T-cell (primary cell): ENCODE results near the gene LSAMP. TPM values are rescaled to one million over a fixed set of nuclear protein-coding genes. Genes with fewer than 3 reads are reported as not detected.

Experiments
- ATAC-seq, 4 experiments: fragments of 200-7000 bp in 3 of 4; fragments of 150-1000 bp in 1 of 4; cut with Tn5 transposase; replicated peaks in 1 of 4; 1 replicate in 3 of 4; 2 replicates in 1 of 4; pipeline ENCODE4 v1.10.0; 2021; ENCODE audit warnings: moderate library complexity in 3 of 4, mild to moderate bottlenecking in 2 of 4, moderate number of reproducible peaks in 1 of 4
- CTCF ChIA-PET, 2 donors: fragments of 300-600 bp; sonication (Branson Sonifier 250); formaldehyde crosslinking; loops; one replicate each; lab custom pipeline; 2022; ENCODE audit warnings: antibody characterized with exemption in 2 of 2; lab: Charles Lee
- POLR2A ChIA-PET, 2 donors: fragments of 300-600 bp; sonication (Branson Sonifier 250); formaldehyde crosslinking; loops; one replicate each; lab custom pipeline; 2022; ENCODE audit warnings: antibody characterized with exemption in 2 of 2; lab: Charles Lee
- DNase-seq, 35 experiments: peaks; one replicate each; pipeline versions ENCODE4 v3.0.0 to v3.0.0-alpha.2; 2013 to 2023
- H3K27ac ChIP-seq: one replicate; pipeline ENCODE4 v1.5.1; 2013; ENCODE audit warnings: low read length
- H3K27me3 ChIP-seq, 2 experiments: replicated peaks in 1 of 2; 1 replicate in 1 of 2; 2 replicates in 1 of 2; pipeline versions ENCODE4 v1.6.1 to v1.7.0; 2013; ENCODE audit warnings: low read length in 1 of 2, mixed read lengths in 1 of 2; ENCODE audit not compliant: control insufficient read depth in 2 of 2, insufficient read depth in 2 of 2; ENCODE audit errors: extremely low read depth in 1 of 2
- H3K36me3 ChIP-seq, 2 donors: 1 replicate in 1 of 2; 2 replicates in 1 of 2; pipeline versions ENCODE4 v1.6.1 to v1.7.0; 2013; ENCODE audit warnings: low read length in 1 of 2; ENCODE audit not compliant: control insufficient read depth in 2 of 2, insufficient read depth in 1 of 2; ENCODE audit errors: extremely low read depth in 1 of 2
- H3K4me1 ChIP-seq, 2 experiments: 1 replicate in 1 of 2; 2 replicates in 1 of 2; pipeline versions ENCODE4 v1.6.1 to v1.7.0; 2013; ENCODE audit warnings: low read length in 2 of 2, mixed read lengths in 1 of 2; ENCODE audit not compliant: insufficient read depth in 2 of 2, control insufficient read depth in 1 of 2; ENCODE audit errors: extremely low read depth in 1 of 2
- H3K4me3 ChIP-seq, 2 donors: 1 replicate in 1 of 2; 2 replicates in 1 of 2; pipeline versions ENCODE4 v1.5.1 to v1.7.0; 2013; ENCODE audit warnings: mild to moderate bottlenecking in 2 of 2, low read length in 1 of 2, moderate library complexity in 1 of 2; ENCODE audit not compliant: control insufficient read depth in 1 of 2; ENCODE audit errors: extremely low read depth in 1 of 2
- H3K9me3 ChIP-seq: 2 replicates; pipeline ENCODE4 v1.7.0; 2013
- H3K27ac Mint-ChIP-seq, 2 donors: one replicate each; pipeline ENCODE4 v1.8.0; 2020 to 2021; ENCODE audit warnings: mild to moderate bottlenecking in 2 of 2, mixed read lengths in 2 of 2
- H3K27me3 Mint-ChIP-seq, 2 donors: one replicate each; pipeline ENCODE4 v1.8.0; 2021 to 2022; ENCODE audit warnings: mixed read lengths in 2 of 2
- H3K36me3 Mint-ChIP-seq: one replicate; pipeline ENCODE4 v1.8.0; 2021; ENCODE audit warnings: mixed read lengths
- H3K4me1 Mint-ChIP-seq, 3 donors: one replicate each; pipeline ENCODE4 v1.8.0; 2020 to 2022; ENCODE audit warnings: mixed read lengths in 3 of 3, mild to moderate bottlenecking in 1 of 3
- H3K4me3 Mint-ChIP-seq, 3 donors: one replicate each; pipeline ENCODE4 v1.8.0; 2020 to 2022; ENCODE audit warnings: mild to moderate bottlenecking in 3 of 3, mixed read lengths in 3 of 3, moderate library complexity in 3 of 3
- H3K9me3 Mint-ChIP-seq, 3 donors: one replicate each; pipeline ENCODE4 v1.8.0; 2020 to 2022; ENCODE audit warnings: mixed read lengths in 3 of 3
- WGBS: methylation state at CpG from one replicate; pipeline ENCODE4 v1.1.5; 2013; ENCODE audit warnings: missing lambda C conversion rate; ENCODE audit not compliant: insufficient coverage; 5-methylcytosine and 5-hydroxymethylcytosine counted together
- total RNA-seq, 35 experiments: library from RNA in 6 of 35; stranded (reverse) in 6 of 35; fragments of 120-200 nt in 1 of 35; gene quantifications; one replicate each; pipeline versions ENCODE4 v1.2.1 to v1.2.4 and lab custom pipeline; 2013 to 2026

LSAMP gene
- total RNA-seq, 5 donors from 2014 or later (not counting 1 experiment from before 2014, with no cell fraction given), result 0.03 to 0.28 (median 0.06) TPM; not detected in 2

GRCh38 chr3:116340680-116341216, 104.5 kb downstream of the LSAMP start:
- H3K36me3 Mint-ChIP-seq, result no peaks in the 10 kb centered on the region
- CTCF ChIA-PET, result no interaction called here
- no peak for ATAC-seq

DNA sequence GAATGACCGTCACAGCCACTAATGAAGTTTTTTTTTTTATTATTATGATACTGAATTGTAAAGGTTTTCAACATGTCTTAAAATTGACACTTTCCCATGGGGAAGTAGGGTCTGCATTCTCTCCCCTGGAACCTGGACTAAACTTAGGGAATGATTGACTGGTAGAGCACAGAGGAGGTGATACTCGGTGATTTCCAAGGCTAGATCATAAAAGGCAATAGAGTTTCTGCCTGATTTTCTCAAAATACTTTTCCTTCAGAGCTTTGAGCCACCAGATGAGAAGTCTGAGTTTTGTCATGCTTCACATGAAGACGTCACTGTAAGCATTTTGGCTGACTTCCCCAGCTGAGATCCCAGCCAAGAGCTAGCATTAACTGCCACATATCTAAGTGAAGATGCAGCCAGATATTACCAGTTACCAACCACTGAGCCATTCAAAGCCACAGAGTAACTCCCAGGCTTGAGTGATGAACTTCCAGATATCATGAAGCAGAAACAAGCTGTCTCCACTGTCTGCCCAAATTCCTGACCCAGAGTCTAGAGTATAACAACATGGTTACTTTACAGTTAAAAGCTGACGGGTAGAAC, 105.8 kb downstream of the LSAMP start:
- POLR2A ChIA-PET, result no interaction called here
- no peaks in the 10 kb centered on the region for H3K27me3 ChIP-seq
- DNase-seq (no peak), ATAC-seq (no peak)
- CTCF ChIA-PET, result no interaction called here
- no peaks in the 10 kb centered on the region for H3K36me3 ChIP-seq
- no peak overlapping the region for H3K27ac ChIP-seq
- Mint-ChIP-seq H3K4me3 (no peak overlapping the region), H3K27me3 (no peaks in the 10 kb centered on the region), H3K36me3 (no peaks in the 10 kb centered on the region), H3K9me3 (peaks cover 2 to 10% (median 6%) of the 10 kb centered on the region in 3 donors), H3K4me1 (no peaks in the 10 kb centered on the region), H3K27ac (no peak overlapping the region)
- H3K4me3 ChIP-seq, result no peak overlapping the region
- 61% methylated on average over 2 of the region's 4 CpGs for WGBS
- H3K9me3 ChIP-seq, result no peaks in the 10 kb centered on the region
- H3K4me1 ChIP-seq, result no peaks in the 10 kb centered on the region

More at GRCh38 chr3:116340680-116341216, 104.5 kb downstream of the LSAMP start:
- H3K9me3 Mint-ChIP-seq, result peaks cover 3 to 11% (median 4%) of the 10 kb centered on the region in 3 donors
- no peaks in the 10 kb centered on the region for H3K36me3 ChIP-seq
- no peak overlapping the region for H3K4me3 ChIP-seq
- no peak overlapping the region for H3K4me3 Mint-ChIP-seq
- H3K4me1 Mint-ChIP-seq, result no peaks in the 10 kb centered on the region
- H3K27ac ChIP-seq, result no peak overlapping the region
- no peak for DNase-seq
- H3K27ac Mint-ChIP-seq, result no peak overlapping the region
- no peaks in the 10 kb centered on the region for H3K27me3 ChIP-seq
- H3K9me3 ChIP-seq, result no peaks in the 10 kb centered on the region
- H3K27me3 Mint-ChIP-seq, result no peaks in the 10 kb centered on the region
- no peaks in the 10 kb centered on the region for H3K4me1 ChIP-seq
- WGBS, result 20% methylated on average over 1 of the region's 1 CpG
- POLR2A ChIA-PET, result no interaction called here

DNA sequence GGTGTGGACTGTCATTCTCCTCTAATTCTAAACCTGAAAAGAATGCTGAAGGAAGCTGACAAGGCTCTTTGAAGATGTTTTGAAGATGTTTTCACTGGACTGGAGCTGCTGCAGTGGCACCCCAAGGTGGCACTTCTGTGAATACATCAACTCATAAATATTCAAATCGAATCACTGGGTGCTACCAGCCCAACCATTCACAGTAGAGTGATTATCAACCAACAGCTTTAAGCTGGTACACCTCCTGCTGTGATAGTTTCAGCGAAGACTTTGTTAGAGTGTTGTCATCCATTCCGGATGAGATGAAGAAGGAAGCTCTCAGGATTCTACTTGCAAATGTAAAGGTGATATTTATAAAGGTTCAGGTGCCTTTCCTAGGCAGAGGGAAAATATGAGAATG, 106.6 kb downstream of the LSAMP start:
- WGBS, result no CpG with 5 or more reads among the region's 3 CpGs

DNA sequence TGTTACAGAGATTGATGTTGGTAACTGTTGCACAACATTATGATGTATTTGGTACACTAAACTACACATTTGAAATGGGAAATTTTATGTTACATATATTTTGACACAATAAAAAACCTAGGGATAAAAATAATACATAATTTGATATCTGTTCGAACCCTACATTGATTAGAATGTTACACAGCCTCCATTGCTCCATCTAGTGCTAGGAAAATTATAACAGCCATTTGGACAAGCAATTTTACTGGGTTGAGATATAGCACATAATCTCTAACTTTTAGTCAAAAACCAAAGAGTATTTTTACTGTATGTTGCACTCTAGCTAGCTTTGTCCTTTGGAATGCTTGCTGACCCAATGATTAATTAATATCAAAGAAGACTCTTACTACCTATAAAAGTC, 108.1 kb downstream of the LSAMP start:
- H3K36me3 Mint-ChIP-seq, result no peaks in the 10 kb centered on the region
- H3K36me3 ChIP-seq, result no peaks in the 10 kb centered on the region

More for the DNA sequence above, 106.6 kb downstream of the LSAMP start:
- no peaks in the 10 kb centered on the region for H3K4me1 Mint-ChIP-seq
- no peaks in the 10 kb centered on the region for H3K9me3 ChIP-seq
- no peaks in the 10 kb centered on the region for H3K36me3 ChIP-seq
- H3K4me3 Mint-ChIP-seq, result no peak overlapping the region
- POLR2A ChIA-PET, result no interaction called here
- CTCF ChIA-PET, result no interaction called here
- H3K4me1 ChIP-seq, result no peaks in the 10 kb centered on the region
- no peaks in the 10 kb centered on the region for H3K36me3 Mint-ChIP-seq
- no peak overlapping the region for H3K27ac Mint-ChIP-seq
- H3K9me3 Mint-ChIP-seq, result peaks cover 2 to 7% (median 6%) of the 10 kb centered on the region in 3 donors
- DNase-seq (no peak), ATAC-seq (no peak)
- H3K27ac ChIP-seq, result no peak overlapping the region
- no peaks in the 10 kb centered on the region for H3K27me3 Mint-ChIP-seq
- no peak overlapping the region for H3K4me3 ChIP-seq
- H3K27me3 ChIP-seq, result no peaks in the 10 kb centered on the region

GRCh38 chr3:116331380-116331779, 113.9 kb downstream of the LSAMP start:
- Mint-ChIP-seq H3K4me3 (no peak overlapping the region), H3K36me3 (no peaks in the 10 kb centered on the region), H3K4me1 (no peaks in the 10 kb centered on the region), H3K27me3 (no peaks in the 10 kb centered on the region), H3K9me3 (peaks cover 5 to 10% (median 10%) of the 10 kb centered on the region in 3 donors), H3K27ac (no peak overlapping the region)
- ATAC-seq (no peak), DNase-seq (no peak)
- ChIA-PET CTCF (no interaction called here), POLR2A (no interaction called here)
- Histone ChIP-seq H3K36me3 (no peaks in the 10 kb centered on the region), H3K27ac (no peak overlapping the region), H3K9me3 (peaks cover 2% of the 10 kb centered on the region), H3K27me3 (no peaks in the 10 kb centered on the region), H3K4me3 (no peak overlapping the region), H3K4me1 (no peaks in the 10 kb centered on the region)
- no CpG with 5 or more reads among the region's 1 CpG for WGBS

More for the DNA sequence above, 108.1 kb downstream of the LSAMP start:
- H3K4me1 Mint-ChIP-seq, result no peaks in the 10 kb centered on the region
- no peaks in the 10 kb centered on the region for H3K27me3 ChIP-seq
- H3K4me1 ChIP-seq, result no peaks in the 10 kb centered on the region
- H3K27ac Mint-ChIP-seq, result no peak overlapping the region
- ChIA-PET CTCF (no interaction called here), POLR2A (no interaction called here)
- WGBS, result no CpG with 5 or more reads among the region's 1 CpG
- peaks cover 2% of the 10 kb centered on the region for H3K9me3 ChIP-seq
- no peak overlapping the region for H3K4me3 Mint-ChIP-seq
- H3K4me3 ChIP-seq, result no peak overlapping the region
- peaks cover 6 to 8% (median 7%) of the 10 kb centered on the region in 3 donors for H3K9me3 Mint-ChIP-seq
- no peaks in the 10 kb centered on the region for H3K27me3 Mint-ChIP-seq
- no peak for ATAC-seq
- no peak for DNase-seq
- H3K27ac ChIP-seq, result no peak overlapping the region

DNA sequence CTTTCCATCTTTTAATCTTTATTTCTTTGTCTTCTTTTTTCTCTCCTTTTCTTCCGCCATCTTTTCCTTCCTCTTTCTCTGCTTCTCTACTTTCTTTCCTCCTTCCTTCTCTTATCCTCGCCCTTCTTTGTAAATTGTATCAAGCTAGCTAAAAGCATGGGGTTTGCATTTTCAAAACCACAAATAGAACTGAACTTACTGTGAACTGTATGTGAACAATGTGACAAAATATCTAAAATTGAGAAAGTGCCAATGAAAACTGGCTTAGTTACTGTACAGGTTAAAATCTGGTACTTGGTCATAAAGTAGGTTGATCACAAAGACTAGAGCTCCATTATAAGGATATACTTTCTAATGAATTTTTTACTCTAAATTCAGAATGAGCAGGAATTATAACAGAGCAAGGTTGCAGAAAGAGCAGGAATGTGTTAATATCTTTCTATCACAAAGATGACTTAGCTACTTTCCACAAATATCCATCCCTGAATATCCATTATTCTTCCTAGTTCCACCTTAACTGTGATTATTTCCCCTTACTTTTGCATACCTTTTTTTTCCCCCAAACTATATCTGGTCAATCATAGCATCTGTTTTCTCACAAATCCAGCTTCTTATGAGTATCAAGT, 122.4 kb downstream of the LSAMP start:
- Mint-ChIP-seq H3K36me3 (no peaks in the 10 kb centered on the region), H3K4me1 (no peaks in the 10 kb centered on the region), H3K9me3 (peaks cover 2 to 10% (median 3%) of the 10 kb centered on the region in 3 donors), H3K27me3 (no peaks in the 10 kb centered on the region), H3K27ac (no peak overlapping the region), H3K4me3 (no peak overlapping the region)
- DNase-seq, result no peak
- Histone ChIP-seq H3K9me3 (no peaks in the 10 kb centered on the region), H3K27ac (no peak overlapping the region), H3K27me3 (no peaks in the 10 kb centered on the region), H3K36me3 (no peaks in the 10 kb centered on the region), H3K4me3 (no peak overlapping the region), H3K4me1 (no peaks in the 10 kb centered on the region)
- POLR2A ChIA-PET, result no interaction called here
- CTCF ChIA-PET, result no interaction called here
- ATAC-seq, result no peak
- WGBS, result no CpG with 5 or more reads among the region's 2 CpGs
